ENCODE data around the gene MPPED1. TPM values are rescaled to one million over a fixed set of nuclear protein-coding genes. Genes with fewer than 3 reads are reported as not detected.

The MPPED1 gene
- total and polyA plus RNA-seq, 2 of the 13 experiments (the other 11 are each of a cell fraction or from before 2014, with no cell fraction given) = 0.77 TPM; not detected in 1

GRCh38 chr22:43396934-43397457 is 14.8 kb upstream of the MPPED1 start (continued):
- TF ChIP-seq CERS6 (CRISPR knock-in tag; IDR thresholded peaks at IDR 0.05) (no peak), PHF8 (CRISPR knock-in tag; IDR thresholded peaks at IDR 0.05) (peak; percentile 38; the same call in 1 of the 2 replicates), ATM (IDR thresholded peaks at IDR 0.05; ENCODE audit: borderline replicate concordance) (no peak), TERF1 (CRISPR knock-in tag; IDR thresholded peaks at IDR 0.05) (no peak), EED (CRISPR knock-in tag; IDR thresholded peaks at IDR 0.05) (no peak), CHD2 (IDR thresholded peaks at IDR 0.05; ENCODE audit: low read depth, low read length) (no peak), ZNF276 (CRISPR knock-in tag; IDR thresholded peaks at IDR 0.05; ENCODE audit: low read depth) (no peak), NKX3-1 (CRISPR knock-in tag; IDR thresholded peaks at IDR 0.05) (no peak), PBX3 (CRISPR knock-in tag; IDR thresholded peaks at IDR 0.05; ENCODE audit: borderline replicate concordance) (no peak), ZNF761 (CRISPR knock-in tag; conservative IDR thresholded peaks at IDR 0.05) (no peak), IRF9 (CRISPR knock-in tag; IDR thresholded peaks at IDR 0.05; ENCODE audit: borderline replicate concordance) (0 out of 2 replicates have a peak, but pooled peaks have one; percentile 41), JUND (CRISPR knock-in tag; IDR thresholded peaks at IDR 0.05) (no peak), ZNF713 (CRISPR knock-in tag; IDR thresholded peaks at IDR 0.05) (no peak), CTCF (CRISPR knock-in tag; IDR thresholded peaks at IDR 0.05) (no peak), PHF21A (CRISPR knock-in tag; IDR thresholded peaks at IDR 0.05) (peak; percentile 98), NR1H2 (CRISPR knock-in tag; IDR thresholded peaks at IDR 0.05; ENCODE audit: borderline replicate concordance, low read depth) (no peak), SYNCRIP (IDR thresholded peaks at IDR 0.05; ENCODE audit: insufficient read depth, low read depth, low read length) (no peak)
